Natural killer cell (primary cell): ENCODE results near the gene EHD2. TPM values are rescaled to one million over a fixed set of nuclear protein-coding genes. Genes with fewer than 3 reads are reported as not detected.

ENCODE experiments used
- ATAC-seq, 3 donors: fragments of 150-1000 bp in 2 of 3; fragments of 200-7000 bp in 1 of 3; cut with Tn5 transposase; 1 replicate in 1 of 3; 2 replicates in 2 of 3; pipeline ENCODE4 v1.10.0; 2021; ENCODE audit warnings: mild to moderate bottlenecking in 2 of 3, moderate library complexity in 2 of 3
- DNase-seq, 2 donors: peaks; one replicate each; pipeline versions ENCODE4 v3.0.0 to v3.0.0-alpha.2; 2013 to 2021; ENCODE audit warnings: mixed read lengths in 1 of 2
- H3K27ac ChIP-seq: one replicate; pipeline ENCODE4 v1.5.1; 2013; ENCODE audit warnings: mild to moderate bottlenecking, low read length
- H3K27me3 ChIP-seq: one replicate; pipeline ENCODE4 v1.6.1; 2013; ENCODE audit warnings: low read length; ENCODE audit not compliant: control insufficient read depth, insufficient read depth
- H3K36me3 ChIP-seq: one replicate; pipeline ENCODE4 v1.6.1; 2013; ENCODE audit warnings: low read length; ENCODE audit not compliant: control insufficient read depth, insufficient read depth
- H3K4me1 ChIP-seq: one replicate; pipeline ENCODE4 v1.6.1; 2013; ENCODE audit warnings: low read length; ENCODE audit not compliant: control insufficient read depth, insufficient read depth
- H3K4me3 ChIP-seq: one replicate; pipeline ENCODE4 v1.5.1; 2013; ENCODE audit warnings: low read length
- H3K9me3 ChIP-seq: one replicate; pipeline ENCODE4 v1.6.1; 2013; ENCODE audit warnings: low read length; ENCODE audit not compliant: control insufficient read depth, insufficient read depth
- H3K27ac Mint-ChIP-seq, 2 donors: one replicate each; pipeline ENCODE4 v1.8.0; 2022; ENCODE audit warnings: mild to moderate bottlenecking in 2 of 2, mixed read lengths in 2 of 2, moderate library complexity in 1 of 2
- H3K27me3 Mint-ChIP-seq, 2 donors: one replicate each; pipeline ENCODE4 v1.8.0; 2022; ENCODE audit warnings: low read depth in 2 of 2, mixed read lengths in 2 of 2
- H3K36me3 Mint-ChIP-seq: one replicate; pipeline ENCODE4 v1.8.0; 2022; ENCODE audit warnings: mixed read lengths
- H3K4me1 Mint-ChIP-seq, 2 donors: one replicate each; pipeline ENCODE4 v1.8.0; 2022; ENCODE audit warnings: mixed read lengths in 2 of 2
- H3K4me3 Mint-ChIP-seq: one replicate; pipeline ENCODE4 v1.8.0; 2022; ENCODE audit warnings: mild to moderate bottlenecking, moderate library complexity, mixed read lengths
- H3K9me3 Mint-ChIP-seq, 2 donors: one replicate each; pipeline ENCODE4 v1.8.0; 2022; ENCODE audit warnings: mixed read lengths in 2 of 2
- CTCF ChIP-seq: fragments of 200-600 bp; IDR thresholded peaks from one replicate; pipeline ENCODE4 v1.8.0; 2022; ENCODE audit warnings: antibody characterized with exemption
- WGBS: methylation state at CpG from one replicate; pipeline ENCODE4 v1.1.7; 2013; ENCODE audit warnings: missing lambda C conversion rate; ENCODE audit not compliant: insufficient coverage; 5-methylcytosine and 5-hydroxymethylcytosine counted together
- intact Hi-C: fragments of 100-400 bp; cut with micrococcal nuclease; formaldehyde crosslinking; loops from one replicate; pipeline ENCODE4 v1.14.2; 2022
- total RNA-seq, 4 donors: library from RNA; stranded (reverse); fragments of 120-200 nt in 1 of 4; gene quantifications; one replicate each; pipeline versions ENCODE4 v1.2.3 to v1.2.4, GENCODE V29; 2013 to 2022

EHD2 gene
- total RNA-seq, 3 donors from 2014 or later (not counting 1 experiment from before 2014, with no cell fraction given) = 0.09 to 0.40 (median 0.12) TPM

- H3K36me3 Mint-ChIP-seq = no peaks in the 10 kb centered on the region
- no peak overlapping the region for H3K4me3 ChIP-seq
- H3K27ac Mint-ChIP-seq = no peak overlapping the region
- no peaks in the 10 kb centered on the region for H3K9me3 Mint-ChIP-seq
- H3K9me3 ChIP-seq = no peaks in the 10 kb centered on the region
- TF ChIP-seq CTCF = no peak
- DNase-seq (no peak), ATAC-seq (no peak)
- peaks cover 26% of the 10 kb centered on the region for H3K36me3 ChIP-seq
- no peak overlapping the region for H3K27ac ChIP-seq
- H3K27me3 Mint-ChIP-seq = no peaks in the 10 kb centered on the region
- 96% methylated on average over 28 of the region's 28 CpGs for WGBS
- no peaks in the 10 kb centered on the region for H3K27me3 ChIP-seq
- no peaks in the 10 kb centered on the region for H3K4me1 ChIP-seq
- intact Hi-C loops = loop anchor here (5.0 to 10.0 kb wide), 2 partner anchors 150 to 397 kb away; no protein-coding TSS in a partner anchor
- H3K4me3 Mint-ChIP-seq = no peak overlapping the region
- peaks cover 0 to 6% of the 10 kb centered on the region in 2 donors for H3K4me1 Mint-ChIP-seq
Observed at GRCh38 chr19:47694466-47695273, 18.6 kb upstream of the EHD2 start.

GRCh38 chr19:47695533-47696262, 17.5 kb upstream of the EHD2 start:
- H3K36me3 ChIP-seq = peaks cover 33% of the 10 kb centered on the region
- ATAC-seq = no peak
- H3K4me3 ChIP-seq = no peak overlapping the region
- no peaks in the 10 kb centered on the region for H3K9me3 ChIP-seq
- intact Hi-C loops = loop anchor here (5.0 to 10.0 kb wide), 2 partner anchors 151 to 398 kb away; no protein-coding TSS in a partner anchor
- no peak overlapping the region for H3K27ac ChIP-seq
- no peaks in the 10 kb centered on the region for H3K27me3 Mint-ChIP-seq
- no peaks in the 10 kb centered on the region for H3K27me3 ChIP-seq
- H3K27ac Mint-ChIP-seq = peak overlapping the region in 1 of 2 donors; percentile 48
- no peaks in the 10 kb centered on the region for H3K9me3 Mint-ChIP-seq
- peaks cover 0 to 6% of the 10 kb centered on the region in 2 donors for H3K4me1 Mint-ChIP-seq
- no peaks in the 10 kb centered on the region for H3K4me1 ChIP-seq
- H3K4me3 Mint-ChIP-seq = no peak overlapping the region
- no peaks in the 10 kb centered on the region for H3K36me3 Mint-ChIP-seq
- WGBS = 94% methylated on average over 26 of the region's 26 CpGs
- no peak for TF ChIP-seq CTCF
- DNase-seq = no peak

- no peak overlapping the region for H3K27ac ChIP-seq
- Mint-ChIP-seq H3K4me1 (peaks cover 0 to 6% of the 10 kb centered on the region in 2 donors), H3K27me3 (no peaks in the 10 kb centered on the region), H3K4me3 (no peak overlapping the region), H3K36me3 (no peaks in the 10 kb centered on the region), H3K27ac (no peak overlapping the region), H3K9me3 (no peaks in the 10 kb centered on the region)
- no peak for TF ChIP-seq CTCF
- H3K9me3 ChIP-seq = no peaks in the 10 kb centered on the region
- DNase-seq = no peak
- no peaks in the 10 kb centered on the region for H3K4me1 ChIP-seq
- intact Hi-C loops = loop anchor here (5.0 to 10.0 kb wide), 2 partner anchors 152 to 399 kb away; no protein-coding TSS in a partner anchor
- H3K27me3 ChIP-seq = no peaks in the 10 kb centered on the region
- no peak overlapping the region for H3K4me3 ChIP-seq
- H3K36me3 ChIP-seq = peaks cover 35% of the 10 kb centered on the region
- 98% methylated on average over 7 of the region's 8 CpGs for WGBS
- no peak for ATAC-seq
Observed at GRCh38 chr19:47696635-47697034, 16.6 kb upstream of the EHD2 start.
